Brain pericyte (primary cell): Measurements from ENCODE around the gene MAST3.

Experiments used
- DNase-seq: peaks from one replicate; pipeline ENCODE4 v3.0.0-alpha.2; 2012; ENCODE audit warnings: low read depth, low spot score

Gene MAST3

DNA sequence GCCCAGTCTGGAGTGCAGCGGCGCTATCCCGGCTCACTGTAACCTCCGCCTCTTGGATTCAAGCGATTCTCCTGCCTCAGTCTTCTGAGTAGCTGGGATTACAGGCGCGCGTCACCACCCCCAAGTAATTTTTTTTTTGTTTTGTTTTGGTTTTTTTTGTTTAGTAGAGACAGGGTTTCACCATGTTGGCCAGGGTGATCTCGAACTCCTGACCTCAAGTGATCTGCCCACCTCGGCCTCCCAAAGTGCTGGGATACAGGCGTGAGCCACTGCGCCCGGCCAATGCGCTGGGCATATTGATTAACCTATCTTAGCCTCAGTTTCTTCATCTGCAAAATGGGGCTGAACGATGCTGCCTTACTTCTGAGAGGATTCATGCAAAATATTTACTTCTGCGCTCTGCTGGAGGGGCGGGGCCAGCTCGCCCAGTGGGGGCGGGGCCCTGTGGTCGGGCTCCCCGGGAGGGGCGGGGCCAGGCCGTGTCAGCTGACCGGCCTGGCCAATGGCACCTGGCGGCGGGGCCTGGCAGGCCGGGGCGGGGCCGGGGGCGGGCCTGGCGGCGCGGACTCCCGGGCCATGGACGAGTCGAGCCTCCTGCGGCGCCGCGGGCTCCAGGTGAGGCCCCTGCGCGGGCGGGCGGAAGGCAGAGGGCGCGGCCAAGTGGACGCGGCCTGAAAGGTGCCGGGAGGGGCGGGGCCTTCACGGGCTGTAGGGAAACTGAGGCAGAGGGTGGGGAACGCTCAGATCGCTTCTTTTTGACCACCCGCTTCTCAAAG lies at the start of gene MAST3:
TSS of gene MAST3 (plus strand) at position 562 of the 776 bp plus-strand sequence. CDS start at position 577, 15 bp downstream.
- DNase-seq, result no peak

DNA sequence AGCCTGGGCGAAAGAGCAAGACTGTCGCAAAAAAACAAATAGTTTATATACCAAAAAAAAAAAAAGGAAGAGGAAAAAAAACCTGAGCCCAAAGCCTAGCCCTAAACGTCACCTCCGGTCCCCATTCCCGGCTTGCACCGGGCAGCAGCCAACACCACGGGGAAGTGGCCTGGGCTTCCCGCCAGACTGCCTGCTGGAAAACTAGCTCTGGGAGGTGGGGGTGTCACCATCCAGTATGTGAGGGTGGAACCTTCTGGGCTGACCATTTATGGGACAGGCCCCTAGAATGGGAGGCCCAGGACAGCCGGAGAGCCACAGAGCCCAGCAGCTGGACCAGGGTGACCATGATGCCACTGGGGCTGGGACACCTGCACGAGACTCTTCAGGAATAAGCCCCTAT lies 48.2 kb upstream of the MAST3 start:
- DNase-seq, result peak; percentile 20

DNA sequence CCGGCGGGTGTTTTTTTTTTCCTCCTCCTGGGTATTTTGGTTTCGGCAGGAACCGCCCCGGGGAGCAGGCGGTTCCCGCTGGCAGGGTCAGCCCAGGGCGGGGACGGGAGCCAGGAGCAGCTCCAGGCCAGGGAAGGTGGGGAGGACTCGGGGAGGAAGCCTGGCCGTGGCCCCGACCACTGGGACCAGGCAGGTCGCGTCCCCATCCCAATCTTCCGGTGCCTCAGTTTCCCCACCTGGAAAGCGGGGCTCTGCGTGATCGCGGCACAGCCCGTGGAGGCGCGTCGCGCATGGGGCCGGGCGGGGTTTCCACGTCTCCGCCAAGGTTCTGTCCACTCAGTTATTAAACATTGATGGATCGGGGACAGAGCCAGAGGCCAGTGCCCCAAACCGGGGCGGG lies 45.7 kb upstream of the MAST3 start:
- DNase-seq, result no peak

DNA sequence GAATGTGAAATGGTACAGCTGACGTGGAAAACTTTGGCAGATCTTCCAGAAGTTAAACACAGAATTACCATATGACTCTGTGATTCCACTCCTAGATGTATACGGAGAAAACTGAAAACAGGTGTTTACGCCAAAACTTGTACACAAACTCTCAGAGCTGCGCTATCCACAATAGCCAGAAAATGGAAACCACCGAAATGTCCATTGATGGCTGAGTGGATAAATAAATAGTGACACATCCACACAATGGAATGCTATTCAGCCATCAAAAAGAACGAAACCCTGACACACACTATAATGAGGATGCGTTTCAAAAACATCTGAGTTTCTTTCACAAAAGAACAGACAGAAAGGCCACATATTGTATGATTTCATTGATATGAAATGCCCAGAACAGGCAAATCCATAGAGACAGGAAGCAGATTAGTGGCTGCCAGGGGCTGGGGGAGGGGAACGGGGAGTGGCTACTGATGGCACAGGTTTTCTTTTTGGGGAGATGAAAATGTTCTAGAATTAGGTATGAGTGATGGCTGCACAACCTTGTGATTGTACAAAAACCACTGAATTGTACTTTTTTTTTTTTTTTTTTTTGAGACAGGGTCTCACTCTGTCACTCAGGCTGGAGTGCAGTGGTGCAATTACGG lies 43.9 kb upstream of the MAST3 start:
- no peak for DNase-seq

DNA sequence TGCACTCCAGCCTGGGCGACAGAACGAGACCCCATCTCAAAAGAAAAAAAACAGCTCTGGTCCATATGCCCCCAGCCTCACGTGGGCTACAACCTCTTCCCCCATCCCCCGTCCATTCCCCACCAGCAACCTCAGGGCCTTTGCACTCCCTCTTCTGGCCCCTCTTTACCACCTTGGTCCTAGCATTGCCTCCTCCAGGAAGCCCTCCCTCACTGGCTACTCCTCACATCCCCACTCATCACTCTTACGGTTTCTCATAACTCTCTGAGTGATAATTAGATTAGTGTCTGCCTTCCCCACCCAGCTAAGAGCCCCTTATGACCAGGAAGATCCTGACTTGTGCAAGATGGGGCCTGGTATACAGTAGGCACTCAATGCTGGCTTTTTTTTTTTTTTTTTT lies 41.6 kb upstream of the MAST3 start:
- no peak for DNase-seq

DNA sequence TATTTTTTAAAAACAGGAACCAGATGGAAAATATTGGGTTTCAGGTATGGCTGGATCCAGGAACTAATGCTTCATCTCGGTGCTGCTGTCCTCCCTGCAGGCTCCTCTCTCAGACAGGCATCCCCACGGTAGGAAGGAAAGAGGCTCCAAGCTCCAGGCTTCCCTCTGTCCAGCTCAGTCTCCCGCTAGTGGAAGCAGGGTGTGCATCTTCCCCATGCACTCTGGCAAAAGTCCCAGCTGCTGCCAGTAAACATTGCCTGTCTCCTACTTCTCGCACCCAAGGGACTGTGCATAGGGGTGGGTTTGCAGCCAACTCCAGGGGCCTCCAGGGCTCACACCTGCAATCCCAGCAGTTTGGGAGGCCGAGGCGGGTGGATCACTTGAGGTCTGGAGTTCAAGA lies 40.0 kb upstream of the MAST3 start:
- DNase-seq, result no peak

DNA sequence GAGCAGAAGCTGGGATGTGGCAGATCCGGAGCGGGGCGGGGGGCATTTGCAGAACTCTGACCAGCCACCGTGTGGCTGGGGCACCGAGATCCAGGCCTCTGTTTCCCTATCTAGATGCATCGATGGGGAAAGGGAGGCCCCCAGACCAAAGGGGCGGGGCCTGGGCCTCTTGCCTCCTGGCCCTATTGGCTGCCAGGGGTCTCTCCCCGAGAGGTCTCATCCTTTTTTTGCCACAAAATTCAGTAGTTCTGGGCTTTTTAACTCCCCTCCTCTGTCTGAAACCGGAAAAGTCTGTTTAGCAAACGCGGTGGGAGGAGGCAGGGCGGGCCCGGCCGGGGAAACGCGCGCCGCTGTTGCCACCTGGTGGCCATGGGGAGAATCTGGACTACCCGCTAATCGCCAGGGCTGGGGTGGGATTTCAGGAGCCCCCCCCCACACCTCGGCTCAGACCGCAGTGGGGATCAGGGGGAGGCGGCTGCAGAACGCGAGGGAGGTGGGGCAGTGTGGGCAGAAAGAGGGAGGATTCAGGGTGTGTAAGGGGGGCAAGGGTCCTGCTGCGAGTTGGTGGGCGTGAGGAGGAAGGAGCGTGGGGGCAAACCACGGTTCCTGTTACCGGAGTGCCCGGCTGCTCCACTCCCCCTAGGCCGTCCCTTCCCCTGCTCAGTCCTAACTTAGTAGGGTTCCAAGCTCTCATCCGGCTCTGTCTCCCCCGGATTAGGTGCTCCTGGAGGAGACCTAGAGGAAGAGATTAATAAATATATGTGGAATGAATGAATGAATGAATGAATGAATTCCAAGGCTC lies 39.2 kb upstream of the MAST3 start:
- DNase-seq, result peak; percentile 34

DNA sequence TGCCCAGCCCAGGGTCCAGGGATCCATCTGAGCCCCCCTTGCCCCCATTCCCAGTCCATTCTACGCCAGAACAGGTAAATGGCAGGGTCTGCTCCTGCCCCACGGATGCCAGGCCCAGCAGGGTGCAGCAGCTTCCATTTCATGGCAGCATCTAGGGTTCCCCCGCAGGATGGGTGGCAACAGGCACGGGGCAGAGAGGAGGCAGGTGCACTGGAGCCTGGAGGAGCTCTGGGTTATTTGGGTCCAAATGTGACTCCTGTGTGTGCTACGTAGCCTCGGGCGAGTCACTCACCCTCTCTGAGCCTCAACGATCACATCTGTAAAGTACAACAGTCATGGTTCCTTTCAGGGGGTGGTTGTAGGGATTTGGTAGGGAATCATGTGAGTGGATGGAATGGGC lies 38.3 kb upstream of the MAST3 start:
- DNase-seq, result no peak

DNA sequence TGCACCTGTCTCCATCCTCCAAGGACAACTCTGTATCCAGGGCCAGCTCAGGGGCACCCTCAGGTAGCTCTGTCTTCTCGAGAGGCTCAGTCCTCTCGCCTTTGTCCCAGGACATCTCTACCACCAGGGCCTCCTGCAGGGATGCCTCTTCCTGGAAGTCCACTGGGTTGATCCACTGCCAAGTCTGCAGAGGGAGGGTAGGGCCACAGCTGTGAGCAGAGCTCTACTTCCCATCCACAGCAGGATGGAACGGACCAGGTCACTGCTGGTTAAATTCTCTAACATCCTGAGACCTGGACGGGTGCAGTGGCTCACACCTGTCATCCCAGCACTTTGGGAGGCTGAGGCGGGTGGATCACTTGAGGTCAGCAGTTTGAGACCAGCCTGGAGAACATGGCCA lies 37.7 kb upstream of the MAST3 start:
- DNase-seq, result no peak

DNA sequence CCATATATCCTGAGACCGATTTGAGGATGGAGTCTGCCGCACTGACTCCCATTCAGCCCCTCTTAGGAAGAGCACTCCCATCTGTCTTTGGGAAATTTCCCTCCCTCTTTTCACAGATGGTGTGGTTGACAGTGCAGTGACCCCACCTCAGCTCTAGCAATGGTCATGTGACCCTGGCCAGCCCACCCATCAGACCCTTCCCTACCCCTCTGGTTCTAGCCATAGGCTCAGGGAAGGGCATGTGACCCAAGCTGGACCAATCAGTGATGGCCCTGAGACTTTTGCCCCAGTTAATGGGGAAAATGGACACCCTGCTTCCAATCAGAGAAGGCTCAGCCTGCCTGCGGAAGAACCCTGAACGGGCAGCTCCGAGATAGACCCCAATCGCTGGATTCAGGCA lies 37.1 kb upstream of the MAST3 start:
- no peak for DNase-seq

DNA sequence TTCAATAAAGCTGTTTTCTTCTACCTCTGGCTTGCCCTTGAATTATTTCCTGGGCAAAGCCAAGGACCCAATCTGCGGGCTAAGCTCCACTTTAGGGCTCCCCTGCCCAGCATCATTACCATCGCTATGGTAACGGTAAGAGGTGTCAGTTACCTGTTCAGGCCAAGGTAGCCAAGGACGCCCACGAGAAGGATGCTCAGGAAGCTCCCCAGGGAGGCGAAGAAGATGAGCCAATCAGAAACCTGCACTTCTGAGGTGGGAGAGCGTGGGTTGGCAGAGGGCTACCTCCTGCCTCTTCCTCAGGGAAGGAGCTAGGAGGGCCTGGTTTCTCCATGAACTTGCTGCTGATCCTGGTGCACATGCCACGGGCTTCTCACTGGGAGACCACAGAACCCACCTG lies 35.5 kb upstream of the MAST3 start:
- no peak for DNase-seq

DNA sequence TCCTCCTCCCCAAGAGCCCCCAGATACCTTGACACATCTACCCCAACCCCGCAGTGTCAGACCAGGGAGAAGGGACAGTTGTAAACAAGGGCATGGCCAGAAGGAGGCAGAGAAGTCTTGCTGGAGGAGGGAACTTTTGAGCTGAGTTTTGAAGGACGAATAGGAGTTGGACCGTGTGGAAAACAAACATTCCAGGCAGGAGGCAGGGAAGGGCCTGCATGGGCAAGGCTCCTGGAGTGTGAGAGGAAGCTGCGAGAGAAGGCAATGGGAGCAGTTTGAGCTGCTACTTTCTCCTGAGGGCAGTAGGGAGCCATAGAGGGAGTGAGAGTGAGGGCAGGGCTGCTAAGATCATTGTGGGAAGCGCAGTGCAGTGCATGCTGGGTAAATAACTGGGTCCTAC lies 34.1 kb upstream of the MAST3 start:
- no peak for DNase-seq

DNA sequence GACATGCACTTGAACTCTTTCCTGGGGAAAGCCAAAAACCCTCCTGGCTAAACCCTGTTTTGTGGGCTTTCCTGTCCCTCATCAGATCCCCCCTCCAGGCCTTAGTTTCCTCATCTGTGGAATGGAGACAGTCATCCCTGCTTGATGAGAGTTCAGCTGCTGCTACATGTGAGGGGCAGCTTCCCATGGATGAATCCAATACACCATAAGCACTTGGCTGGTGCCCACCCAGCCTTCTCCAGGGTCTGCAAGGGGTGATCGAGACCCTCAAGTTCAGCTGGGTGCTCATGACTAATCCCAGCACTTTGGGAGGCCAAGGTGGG lies 32.4 kb upstream of the MAST3 start:
- DNase-seq, result no peak

DNA sequence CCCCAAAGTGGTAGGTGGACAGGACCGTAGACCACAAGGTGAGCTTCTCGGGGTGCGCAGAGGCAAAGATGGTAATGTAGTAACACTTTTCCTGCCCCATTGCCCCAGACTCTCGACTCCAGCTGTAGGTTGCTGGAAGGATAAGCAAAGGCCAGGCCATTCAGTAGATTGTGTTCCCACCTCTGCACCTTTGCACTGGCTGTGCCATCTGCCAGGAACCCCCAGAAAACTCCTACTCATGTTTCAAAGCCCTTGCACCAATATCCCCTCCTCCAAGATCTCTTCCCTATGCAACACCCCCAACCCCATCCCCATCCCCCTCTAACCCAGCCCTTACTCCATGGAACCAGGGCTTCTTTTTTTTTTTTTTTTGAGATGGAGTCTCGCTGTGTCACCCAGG lies 29.2 kb upstream of the MAST3 start:
- no peak for DNase-seq

DNA sequence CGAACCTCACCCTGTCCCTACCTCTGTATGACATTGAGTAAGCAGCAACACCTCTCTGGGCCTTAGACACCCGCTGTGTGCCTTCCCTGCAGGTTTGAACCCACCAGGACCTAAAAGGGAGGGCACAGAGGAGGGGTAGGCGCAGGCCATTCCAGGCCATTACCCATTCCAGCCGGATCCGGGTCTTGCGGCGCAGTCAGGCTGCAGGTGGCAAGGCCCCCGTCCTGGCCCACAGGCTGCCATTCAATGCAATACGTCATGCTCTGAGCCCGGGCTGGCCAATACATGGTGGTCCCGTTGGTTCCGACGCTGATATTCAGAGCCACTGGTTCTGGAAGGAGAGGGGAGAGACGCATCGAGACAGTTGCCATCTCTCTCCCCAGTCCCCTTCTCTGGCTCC lies 28.2 kb upstream of the MAST3 start:
- DNase-seq, result no peak

DNA sequence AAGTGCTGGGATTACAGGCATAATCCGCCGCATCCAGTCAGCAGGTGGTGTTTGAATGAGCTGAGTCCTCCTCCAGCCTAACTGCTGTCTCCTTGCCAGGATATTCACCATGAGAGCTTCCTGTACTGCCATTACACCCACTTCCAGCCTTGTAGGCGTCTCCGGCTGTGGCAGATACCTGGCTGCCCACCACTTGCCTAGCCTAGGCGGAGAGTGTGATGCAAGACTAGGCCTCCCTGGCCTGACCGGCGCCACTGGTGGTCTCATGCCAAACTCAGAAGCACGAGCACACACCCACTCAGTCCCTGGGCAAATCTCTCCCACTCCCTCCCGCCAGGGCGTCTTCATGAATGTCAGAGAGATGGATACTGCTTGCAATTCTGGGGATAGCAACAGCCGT lies 27.4 kb upstream of the MAST3 start:
- DNase-seq, result no peak

DNA sequence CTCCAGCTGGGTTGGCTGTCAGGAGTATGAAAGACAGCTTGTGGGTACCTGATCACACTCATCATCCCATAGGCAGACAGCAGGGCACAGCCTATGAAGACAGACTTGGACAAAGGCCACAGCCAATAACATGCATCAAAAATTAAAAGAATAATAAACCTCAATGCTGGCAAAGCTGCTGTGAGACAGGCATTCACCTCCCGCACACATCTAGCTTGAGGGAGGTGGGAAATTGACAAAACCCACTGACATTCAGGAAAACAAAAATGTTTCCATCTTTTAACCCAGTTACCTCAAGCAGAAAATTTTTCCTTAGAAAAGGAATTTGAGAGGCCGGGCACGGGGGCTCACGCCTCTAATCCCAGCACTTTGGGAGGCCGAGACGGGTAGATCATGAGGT lies 25.2 kb upstream of the MAST3 start:
- no peak for DNase-seq

DNA sequence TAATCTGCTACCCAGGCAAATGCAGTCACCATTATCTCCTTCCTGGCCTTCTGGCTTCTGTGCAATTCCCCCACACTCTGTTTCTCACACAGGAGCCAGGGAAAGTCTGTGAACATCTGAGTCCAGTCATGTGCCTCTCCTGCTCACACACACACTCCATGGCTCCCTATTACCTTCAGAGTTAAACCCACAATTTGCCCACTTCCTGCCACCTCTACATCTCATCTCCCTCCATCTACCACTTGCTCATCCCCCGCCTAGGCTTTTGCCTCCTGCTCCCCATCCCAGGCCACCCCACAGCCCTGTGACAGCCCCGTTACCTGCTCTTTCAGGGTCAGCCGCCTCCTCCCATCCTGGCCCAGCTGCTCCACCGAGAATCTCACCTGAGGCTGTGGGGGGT lies 24.4 kb upstream of the MAST3 start:
- DNase-seq, result no peak

DNA sequence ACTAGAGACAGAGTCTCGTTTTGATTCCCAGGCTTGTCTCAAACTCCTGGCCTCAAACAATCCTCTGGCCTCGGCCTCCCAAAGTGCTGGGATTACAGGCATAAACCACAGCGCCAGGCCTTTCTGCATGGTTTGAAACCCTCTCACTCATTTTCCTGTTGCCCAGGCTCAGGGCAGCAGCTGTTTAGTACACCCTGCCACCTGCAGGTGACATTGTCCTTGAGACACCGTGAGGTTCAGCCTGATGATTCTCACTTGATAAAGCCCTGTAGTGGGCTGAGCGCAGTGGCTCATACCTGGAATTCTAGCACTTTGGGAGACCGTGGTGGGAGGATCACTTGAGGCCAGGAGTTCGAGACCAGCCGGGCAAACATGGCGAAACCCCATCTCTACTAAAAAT lies 23.4 kb upstream of the MAST3 start:
- no peak for DNase-seq

DNA sequence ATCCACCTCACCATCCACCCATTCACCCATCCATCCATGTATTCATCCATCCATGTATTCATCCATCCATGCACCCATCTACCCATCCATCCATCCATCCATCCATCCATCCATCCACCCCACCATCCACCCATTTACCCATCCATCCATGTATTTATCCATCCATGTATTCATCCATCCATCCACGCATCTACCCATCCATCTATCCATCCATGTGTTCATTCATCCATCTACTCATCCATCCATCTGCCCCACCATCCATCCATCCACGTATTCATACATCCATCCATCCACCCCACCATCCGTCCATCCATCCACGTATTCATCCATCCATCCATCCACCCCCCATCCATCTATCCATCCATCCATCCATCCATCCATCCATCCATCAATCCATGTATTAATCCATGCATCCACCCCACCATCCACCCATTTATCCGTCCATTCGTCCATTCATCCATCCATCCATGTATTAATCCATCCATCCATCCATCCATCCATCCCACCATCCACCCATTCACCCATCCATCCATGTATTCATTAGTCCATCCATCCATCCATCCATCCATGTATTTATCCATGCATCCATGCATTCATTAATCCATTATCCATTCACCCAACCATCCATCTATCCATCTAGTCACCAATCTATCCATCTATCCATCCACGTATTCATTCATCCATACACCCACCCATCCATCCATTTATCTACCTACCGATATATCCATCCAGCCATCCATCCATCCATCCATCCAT lies 13.5 kb upstream of the MAST3 start:
- no peak for DNase-seq

DNA sequence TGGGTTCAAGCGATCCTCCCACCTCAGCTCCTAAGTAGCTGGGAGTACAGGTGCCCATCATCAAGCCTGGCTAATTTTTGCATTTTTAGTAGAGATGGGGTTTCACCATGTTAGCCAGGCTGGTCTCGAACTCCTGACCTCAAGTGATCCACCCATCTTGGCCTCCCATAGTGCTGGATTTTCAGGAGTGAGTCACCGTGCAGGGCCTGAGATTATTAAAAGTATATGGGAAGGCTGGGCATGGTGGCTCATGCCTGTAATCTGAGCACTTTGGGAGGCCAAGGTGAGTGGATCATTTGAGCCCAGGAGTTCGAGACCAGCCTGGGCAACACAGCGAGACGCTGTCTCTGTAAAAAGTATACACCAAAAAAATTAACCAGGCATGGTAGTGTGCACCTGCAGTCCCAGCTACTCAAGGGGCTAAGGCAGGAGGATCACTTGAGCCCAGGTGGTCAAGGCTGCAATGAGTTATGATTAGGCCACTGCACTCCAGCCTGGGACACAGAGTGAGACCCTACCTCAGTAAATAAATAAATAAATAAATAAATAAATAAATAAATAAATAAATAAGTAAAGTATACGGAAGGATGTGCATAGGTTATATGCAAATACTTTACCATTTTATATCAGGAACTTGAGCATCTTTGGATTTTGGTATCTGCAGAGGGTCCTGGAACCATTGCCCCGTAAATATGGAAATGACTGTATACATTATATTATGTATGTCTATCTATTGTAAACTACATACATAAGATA lies 11.7 kb upstream of the MAST3 start:
- no peak for DNase-seq
